ENCODE results near the gene RGMB.

GRCh38 chr5:98845878-98846277, 72.4 kb downstream of the RGMB start:
- no peak for TF ChIP-seq CTCF (IDR thresholded peaks at IDR 0.05; ENCODE audit: low read depth, low read length)
- TF ChIP-seq POLR2A (IDR thresholded peaks at IDR 0.05; ENCODE audit: extremely low read depth, insufficient read length), result no peak

All from NB4 (cell line).